GM12878 (cell line): ENCODE results near the gene NUP62. TPM values are rescaled to one million over a fixed set of nuclear protein-coding genes. Genes with fewer than 3 reads are reported as not detected.
A peak's percentile ranks its signal among the peaks of the same experiment; 100 is the strongest.

Experiments
- BHLHE40 ChIP-seq, 2 experiments: fragments of 450-650 bp in 1 of 2; IDR thresholded peaks; 2 replicates each; pipeline ENCODE4 v1.6.1; 2011 to 2017; ENCODE audit warnings: low read depth in 2 of 2, borderline replicate concordance in 1 of 2, improper control_type of control experiment in 1 of 2, low read length in 1 of 2, mild to moderate bottlenecking in 1 of 2
- CEBPB ChIP-seq, 2 experiments: fragments of 150-350 bp in 1 of 2; IDR thresholded peaks; 2 replicates each; pipeline ENCODE4 v1.6.1; 2012 to 2014; ENCODE audit warnings: low read depth in 2 of 2, low read length in 2 of 2, borderline replicate concordance in 1 of 2, inconsistent platforms in 1 of 2
- CHD2 ChIP-seq: IDR thresholded peaks from 2 replicates; pipeline ENCODE4 v1.6.1; 2011; ENCODE audit warnings: low read depth, low read length, improper control_type of control experiment, borderline replicate concordance
- HCFC1 ChIP-seq: fragments of 150-350 bp; IDR thresholded peaks from 2 replicates; pipeline ENCODE4 v1.6.1; 2014; ENCODE audit warnings: low read length
- HDGF ChIP-seq: fragments of 450-650 bp; IDR thresholded peaks from 2 replicates; pipeline ENCODE4 v1.6.1; 2016; ENCODE audit warnings: antibody characterized with exemption
- IRF4 ChIP-seq: IDR thresholded peaks from 2 replicates; pipeline ENCODE4 v1.6.1; 2011; ENCODE audit warnings: low read depth, low read length
- NFYB ChIP-seq: IDR thresholded peaks from 2 replicates; pipeline ENCODE4 v1.6.1; 2011; ENCODE audit warnings: low read depth, mild to moderate bottlenecking, low read length, improper control_type of control experiment, moderate library complexity; ENCODE audit not compliant: insufficient read depth
- POLR2A ChIP-seq: IDR thresholded peaks from 2 replicates; pipeline ENCODE4 v1.6.1; 2011; ENCODE audit warnings: low read depth, mild to moderate bottlenecking, low read length
- POU2F2 ChIP-seq: IDR thresholded peaks from 3 replicates; pipeline ENCODE4 v1.6.1; 2011; ENCODE audit warnings: low read depth, mild to moderate bottlenecking, low read length, borderline replicate concordance
- SMAD1 ChIP-seq: fragments of 450-650 bp; IDR thresholded peaks from 2 replicates; pipeline ENCODE4 v1.6.1; 2018; ENCODE audit warnings: mild to moderate bottlenecking, low read depth; ENCODE audit not compliant: partially characterized antibody
- SMAD5 ChIP-seq: IDR thresholded peaks from 2 replicates; pipeline ENCODE4 v1.6.1; 2016; ENCODE audit warnings: antibody characterized with exemption, low read depth
- SUPT20H ChIP-seq: IDR thresholded peaks from 2 replicates; pipeline ENCODE4 v1.6.1; 2011; ENCODE audit warnings: low read depth, mild to moderate bottlenecking, low read length, moderate library complexity, borderline replicate concordance; ENCODE audit not compliant: control insufficient read depth
- USF2 ChIP-seq: IDR thresholded peaks from 2 replicates; pipeline ENCODE4 v1.6.1; 2011; ENCODE audit warnings: low read depth, low read length, improper control_type of control experiment, borderline replicate concordance
- ZNF207 ChIP-seq: fragments of 450-650 bp; IDR thresholded peaks from 2 replicates; pipeline ENCODE4 v1.6.1; 2014; ENCODE audit warnings: antibody characterized with exemption, mild to moderate bottlenecking, borderline replicate concordance
- ZNF622 ChIP-seq: fragments of 450-650 bp; IDR thresholded peaks from 2 replicates; pipeline ENCODE4 v1.6.1; 2017; ENCODE audit warnings: mild to moderate bottlenecking, inconsistent platforms
- polyA plus RNA-seq, 11 experiments: library from polyadenylated mRNA; depleted of rRNA in 4 of 11; unstranded in 6 of 11; stranded (reverse) in 5 of 11; fragments of >200 nt; fragmentation: Nextera tagmentation in 4 of 11; fragmentation: Illumina TruSeq in 1 of 11; extraction: Ambion mirVana in 4 of 11; extraction: Trizol in 1 of 11; gene quantifications; 1 replicate in 1 of 11; 2 replicates in 10 of 11; pipeline versions ENCODE4 v1.2.1 to v1.2.3, GENCODE V29; 2011 to 2016; ENCODE audit warnings: inconsistent platforms in 2 of 11, missing spikeins in 2 of 11, low read depth in 1 of 11
- total RNA-seq, 4 experiments: library from RNA; depleted of rRNA in 3 of 4; stranded (reverse); fragments of >200 nt in 3 of 4; fragmentation: Illumina TruSeq in 1 of 4; extraction: Trizol in 1 of 4; gene quantifications; 2 replicates each; pipeline versions ENCODE4 v1.2.1 to v1.2.3, GENCODE V29; 2013 to 2021
- TF ChIP-seq, protein P1 (sequence below): fragments of 150-350 bp; IDR thresholded peaks from 2 replicates; pipeline ENCODE4 v1.6.1; 2016; ENCODE audit warnings: low read depth, low read length
- TF ChIP-seq, protein P2 (sequence below): fragments of 450-650 bp; IDR thresholded peaks from 2 replicates; pipeline ENCODE4 v1.6.1; 2017; ENCODE audit warnings: mild to moderate bottlenecking, moderate library complexity
- TF ChIP-seq, protein P3 (sequence below): fragments of 450-650 bp; IDR thresholded peaks from 2 replicates; pipeline ENCODE4 v1.6.1; 2016; ENCODE audit warnings: mild to moderate bottlenecking

Gene NUP62
- total and polyA plus RNA-seq, 10 of the 15 experiments (the other 5 are each of a cell fraction or from before 2014, with no cell fraction given) = 19.5 to 110 (median 66.9) TPM

GRCh38 chr19:49929611-49930482 lies 543 bp upstream of the NUP62 start (continued):
- TF ChIP-seq, protein P1, sequence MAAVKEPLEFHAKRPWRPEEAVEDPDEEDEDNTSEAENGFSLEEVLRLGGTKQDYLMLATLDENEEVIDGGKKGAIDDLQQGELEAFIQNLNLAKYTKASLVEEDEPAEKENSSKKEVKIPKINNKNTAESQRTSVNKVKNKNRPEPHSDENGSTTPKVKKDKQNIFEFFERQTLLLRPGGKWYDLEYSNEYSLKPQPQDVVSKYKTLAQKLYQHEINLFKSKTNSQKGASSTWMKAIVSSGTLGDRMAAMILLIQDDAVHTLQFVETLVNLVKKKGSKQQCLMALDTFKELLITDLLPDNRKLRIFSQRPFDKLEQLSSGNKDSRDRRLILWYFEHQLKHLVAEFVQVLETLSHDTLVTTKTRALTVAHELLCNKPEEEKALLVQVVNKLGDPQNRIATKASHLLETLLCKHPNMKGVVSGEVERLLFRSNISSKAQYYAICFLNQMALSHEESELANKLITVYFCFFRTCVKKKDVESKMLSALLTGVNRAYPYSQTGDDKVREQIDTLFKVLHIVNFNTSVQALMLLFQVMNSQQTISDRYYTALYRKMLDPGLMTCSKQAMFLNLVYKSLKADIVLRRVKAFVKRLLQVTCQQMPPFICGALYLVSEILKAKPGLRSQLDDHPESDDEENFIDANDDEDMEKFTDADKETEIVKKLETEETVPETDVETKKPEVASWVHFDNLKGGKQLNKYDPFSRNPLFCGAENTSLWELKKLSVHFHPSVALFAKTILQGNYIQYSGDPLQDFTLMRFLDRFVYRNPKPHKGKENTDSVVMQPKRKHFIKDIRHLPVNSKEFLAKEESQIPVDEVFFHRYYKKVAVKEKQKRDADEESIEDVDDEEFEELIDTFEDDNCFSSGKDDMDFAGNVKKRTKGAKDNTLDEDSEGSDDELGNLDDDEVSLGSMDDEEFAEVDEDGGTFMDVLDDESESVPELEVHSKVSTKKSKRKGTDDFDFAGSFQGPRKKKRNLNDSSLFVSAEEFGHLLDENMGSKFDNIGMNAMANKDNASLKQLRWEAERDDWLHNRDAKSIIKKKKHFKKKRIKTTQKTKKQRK = no peak
- no peak for TF ChIP-seq CEBPB (IDR thresholded peaks at IDR 0.05; ENCODE audit: borderline replicate concordance in 1 of 2, low read depth in 2 of 2, low read length in 2 of 2)
- TF ChIP-seq HDGF = peak; percentile 74; the same call in 1 of the 2 replicates
- TF ChIP-seq ZNF207 = no peak
- no peak for TF ChIP-seq ZNF622
- peak; percentile 46; the same call in 1 of the 2 replicates for TF ChIP-seq NFYB
- peak; percentile 94 for TF ChIP-seq POLR2A
- peak; percentile 77 to 88 for TF ChIP-seq BHLHE40 (IDR thresholded peaks at IDR 0.05; ENCODE audit: borderline replicate concordance in 1 of 2, low read depth in 2 of 2, low read length in 1 of 2)
- TF ChIP-seq, protein P2, sequence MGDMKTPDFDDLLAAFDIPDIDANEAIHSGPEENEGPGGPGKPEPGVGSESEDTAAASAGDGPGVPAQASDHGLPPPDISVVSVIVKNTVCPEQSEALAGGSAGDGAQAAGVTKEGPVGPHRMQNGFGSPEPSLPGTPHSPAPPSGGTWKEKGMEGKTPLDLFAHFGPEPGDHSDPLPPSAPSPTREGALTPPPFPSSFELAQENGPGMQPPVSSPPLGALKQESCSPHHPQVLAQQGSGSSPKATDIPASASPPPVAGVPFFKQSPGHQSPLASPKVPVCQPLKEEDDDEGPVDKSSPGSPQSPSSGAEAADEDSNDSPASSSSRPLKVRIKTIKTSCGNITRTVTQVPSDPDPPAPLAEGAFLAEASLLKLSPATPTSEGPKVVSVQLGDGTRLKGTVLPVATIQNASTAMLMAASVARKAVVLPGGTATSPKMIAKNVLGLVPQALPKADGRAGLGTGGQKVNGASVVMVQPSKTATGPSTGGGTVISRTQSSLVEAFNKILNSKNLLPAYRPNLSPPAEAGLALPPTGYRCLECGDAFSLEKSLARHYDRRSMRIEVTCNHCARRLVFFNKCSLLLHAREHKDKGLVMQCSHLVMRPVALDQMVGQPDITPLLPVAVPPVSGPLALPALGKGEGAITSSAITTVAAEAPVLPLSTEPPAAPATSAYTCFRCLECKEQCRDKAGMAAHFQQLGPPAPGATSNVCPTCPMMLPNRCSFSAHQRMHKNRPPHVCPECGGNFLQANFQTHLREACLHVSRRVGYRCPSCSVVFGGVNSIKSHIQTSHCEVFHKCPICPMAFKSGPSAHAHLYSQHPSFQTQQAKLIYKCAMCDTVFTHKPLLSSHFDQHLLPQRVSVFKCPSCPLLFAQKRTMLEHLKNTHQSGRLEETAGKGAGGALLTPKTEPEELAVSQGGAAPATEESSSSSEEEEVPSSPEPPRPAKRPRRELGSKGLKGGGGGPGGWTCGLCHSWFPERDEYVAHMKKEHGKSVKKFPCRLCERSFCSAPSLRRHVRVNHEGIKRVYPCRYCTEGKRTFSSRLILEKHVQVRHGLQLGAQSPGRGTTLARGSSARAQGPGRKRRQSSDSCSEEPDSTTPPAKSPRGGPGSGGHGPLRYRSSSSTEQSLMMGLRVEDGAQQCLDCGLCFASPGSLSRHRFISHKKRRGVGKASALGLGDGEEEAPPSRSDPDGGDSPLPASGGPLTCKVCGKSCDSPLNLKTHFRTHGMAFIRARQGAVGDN = peak; percentile 76
- peak; percentile 70 for TF ChIP-seq SMAD1
- peak; percentile 20; the same call in 1 of the 2 replicates for TF ChIP-seq CHD2
- no peak for TF ChIP-seq SUPT20H
- TF ChIP-seq HCFC1 = peak; percentile 39; the same call in 1 of the 2 replicates
- TF ChIP-seq IRF4 = no peak
- TF ChIP-seq, protein P3, sequence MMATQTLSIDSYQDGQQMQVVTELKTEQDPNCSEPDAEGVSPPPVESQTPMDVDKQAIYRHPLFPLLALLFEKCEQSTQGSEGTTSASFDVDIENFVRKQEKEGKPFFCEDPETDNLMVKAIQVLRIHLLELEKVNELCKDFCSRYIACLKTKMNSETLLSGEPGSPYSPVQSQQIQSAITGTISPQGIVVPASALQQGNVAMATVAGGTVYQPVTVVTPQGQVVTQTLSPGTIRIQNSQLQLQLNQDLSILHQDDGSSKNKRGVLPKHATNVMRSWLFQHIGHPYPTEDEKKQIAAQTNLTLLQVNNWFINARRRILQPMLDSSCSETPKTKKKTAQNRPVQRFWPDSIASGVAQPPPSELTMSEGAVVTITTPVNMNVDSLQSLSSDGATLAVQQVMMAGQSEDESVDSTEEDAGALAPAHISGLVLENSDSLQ = peak; percentile 98
- peak; percentile 91 for TF ChIP-seq POU2F2
- TF ChIP-seq SMAD5 = peak; percentile 78
- TF ChIP-seq USF2 = no peak
